Measurements from ENCODE around the gene CLCN4. TPM values are rescaled to one million over a fixed set of nuclear protein-coding genes. Genes with fewer than 3 reads are reported as not detected.

CLCN4 gene
- total RNA-seq, 1 donor: 0.81 TPM

Other genes starting within 250 kb of the CLCN4 start
- gene CLDN34, start 189.6 kb upstream of the CLCN4 start, total RNA-seq: not detected

All from hematopoietic multipotent progenitor cell (in vitro differentiated cells).